ENCODE data around the gene GMNC. TPM values are rescaled to one million over a fixed set of nuclear protein-coding genes. Genes with fewer than 3 reads are reported as not detected.
A peak's percentile ranks its signal among the peaks of the same experiment; 100 is the strongest.

The GMNC gene, protein sequence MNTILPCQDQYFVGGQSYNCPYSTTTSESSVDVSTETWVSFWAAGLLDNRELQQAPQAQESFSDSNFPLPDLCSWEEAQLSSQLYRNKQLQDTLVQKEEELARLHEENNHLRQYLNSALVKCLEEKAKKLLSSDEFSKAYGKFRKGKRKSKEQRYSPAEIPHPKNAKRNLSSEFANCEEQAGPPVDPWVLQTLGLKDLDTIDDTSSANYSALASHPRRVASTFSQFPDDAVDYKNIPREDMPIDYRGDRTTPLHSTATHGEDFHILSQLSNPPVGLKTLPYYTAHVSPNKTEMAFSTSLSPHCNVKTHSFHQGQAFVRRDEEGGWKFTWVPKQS
- polyA plus RNA-seq (2013, experiment 1 of 4): 0.30 TPM
- polyA plus RNA-seq (2013, experiment 2 of 4): 0.28 TPM
- 0.48 TPM for polyA plus RNA-seq (2013, experiment 3 of 4)
- polyA plus RNA-seq (2013, experiment 4 of 4): 0.61 TPM

DNA sequence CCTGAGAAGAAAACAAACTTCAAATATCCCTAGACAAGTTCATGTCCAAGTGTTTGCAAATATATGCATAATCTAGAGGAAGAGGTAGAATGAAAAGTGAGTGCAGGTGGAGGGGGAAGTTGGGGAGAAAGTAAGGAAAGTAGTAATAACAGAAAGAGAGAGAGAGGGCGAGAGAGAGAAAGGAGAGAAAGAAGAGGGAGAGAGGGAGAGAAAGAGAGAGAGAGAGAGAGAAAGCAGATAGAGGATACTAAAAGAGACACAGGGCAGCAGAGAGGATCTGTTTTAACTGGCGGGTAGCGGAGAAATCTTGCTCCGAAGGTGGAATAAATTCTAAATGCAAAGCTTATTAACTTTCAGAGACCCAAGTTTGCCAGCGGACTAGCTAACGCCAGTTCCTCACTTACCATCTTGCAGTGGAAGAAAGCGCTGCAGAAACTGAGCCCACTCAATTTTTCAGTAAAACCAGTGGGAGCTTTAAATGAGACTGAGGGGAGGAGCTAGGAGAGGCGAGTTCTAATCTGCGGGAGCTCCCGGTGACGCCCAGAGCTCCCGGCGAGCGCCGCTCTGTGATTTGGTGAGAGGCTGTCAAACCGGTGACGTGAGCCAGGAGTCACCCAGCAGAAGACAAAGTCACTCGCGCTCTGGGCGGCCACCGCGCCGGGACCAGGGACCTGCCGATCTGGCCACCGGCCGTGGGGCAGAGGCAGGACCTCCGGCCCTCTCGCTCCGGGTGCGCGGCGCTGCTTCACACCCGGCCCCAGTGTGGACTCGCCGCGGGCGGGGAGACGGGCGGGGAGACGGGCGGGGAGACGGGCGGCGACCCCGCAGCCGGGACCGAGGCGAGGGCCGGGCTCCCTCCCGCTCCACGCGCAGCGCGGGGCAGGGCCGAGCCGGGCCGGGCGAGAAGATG is at the start of gene GMNC:
Gene GMNC (minus strand): TSS at position 486 of the 910 bp plus-strand sequence. CDS start 79 bp downstream, at position 407.
- Histone ChIP-seq H3K36me3 (ENCODE audit: control insufficient read depth, insufficient read depth, low read length) (no peaks in the 10 kb centered on the region), H3K9me3 (ENCODE audit: control insufficient read depth, low read length) (no peaks in the 10 kb centered on the region), H3K27me3 (ENCODE audit: control insufficient read depth, insufficient read depth, low read length, poor library complexity, severe bottlenecking) (peaks cover 55% of the 10 kb centered on the region), H3K4me3 (ENCODE audit: insufficient read depth, low read depth, low read length) (peak within 1 kb of the TSS; percentile 54), H3K27ac (ENCODE audit: insufficient read depth, low read depth, low read length, poor library complexity, severe bottlenecking) (no peak within 1 kb of the TSS), H3K4me1 (ENCODE audit: control insufficient read depth, insufficient read depth, low read length) (no peaks in the 10 kb centered on the region)
- 1% methylated on average over 58 of the region's 58 CpGs for WGBS, 2 experiments

DNA sequence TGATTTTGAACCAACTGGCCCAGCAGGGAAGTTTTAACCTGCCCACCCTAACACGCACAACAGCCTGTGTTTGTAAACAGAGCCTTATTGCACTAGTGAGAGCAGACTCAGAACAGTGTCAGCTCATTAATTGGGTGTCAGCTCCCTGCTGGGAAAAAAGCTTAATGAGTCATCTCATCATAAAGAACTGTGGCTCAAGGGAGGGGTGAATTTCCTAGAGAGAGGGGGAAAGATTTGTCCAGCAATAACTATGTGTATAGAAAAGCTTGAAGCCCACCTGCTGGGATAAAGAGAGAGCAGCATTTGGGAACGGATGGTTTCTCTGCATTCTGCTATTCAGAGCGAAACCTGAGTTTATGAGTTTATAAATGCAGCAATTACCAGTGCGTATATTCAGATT is 48.9 kb upstream of the GMNC start:
- Histone ChIP-seq H3K9me3 (ENCODE audit: control insufficient read depth, low read length) (no peaks in the 10 kb centered on the region), H3K27ac (ENCODE audit: insufficient read depth, low read depth, low read length, poor library complexity, severe bottlenecking) (no peak overlapping the region), H3K36me3 (ENCODE audit: control insufficient read depth, insufficient read depth, low read length) (no peaks in the 10 kb centered on the region), H3K4me1 (ENCODE audit: control insufficient read depth, insufficient read depth, low read length) (peaks cover 7% of the 10 kb centered on the region), H3K4me3 (ENCODE audit: insufficient read depth, low read depth, low read length) (no peak overlapping the region), H3K27me3 (ENCODE audit: control insufficient read depth, insufficient read depth, low read length, poor library complexity, severe bottlenecking) (no peaks in the 10 kb centered on the region)
- 30 to 48% methylated on average over 3 of the region's 4 CpGs for WGBS, 2 experiments

- H3K36me3 ChIP-seq (ENCODE audit: control insufficient read depth, insufficient read depth, low read length): no peaks in the 10 kb centered on the region
- 91 to 96% methylated on average over 9 of the region's 9 CpGs for WGBS, 2 experiments
Measured at GRCh38 chr3:190909908-190910307, 47.4 kb upstream of the GMNC start.

DNA sequence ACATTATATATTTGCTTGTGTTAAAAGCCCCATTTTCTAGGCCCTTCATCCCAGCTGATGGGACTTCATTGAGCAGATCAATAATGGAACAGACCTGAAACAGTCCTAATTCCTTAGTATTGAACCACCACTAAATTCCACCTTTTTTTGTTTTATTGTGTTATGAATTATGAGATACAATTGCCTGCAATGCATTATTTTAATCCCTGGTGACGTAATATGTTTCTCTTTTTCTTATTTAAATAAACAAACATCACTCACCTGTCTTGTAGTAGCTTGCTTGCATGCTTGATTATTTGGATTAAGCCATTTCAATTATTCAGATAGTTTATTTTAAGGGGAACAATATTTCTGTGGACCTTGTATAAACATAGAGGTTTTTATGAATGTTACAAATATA is 40.7 kb upstream of the GMNC start:
- H3K27me3 ChIP-seq (ENCODE audit: control insufficient read depth, insufficient read depth, low read length, poor library complexity, severe bottlenecking): no peaks in the 10 kb centered on the region
- no peak overlapping the region for H3K4me3 ChIP-seq (ENCODE audit: insufficient read depth, low read depth, low read length)
- no peaks in the 10 kb centered on the region for H3K9me3 ChIP-seq (ENCODE audit: control insufficient read depth, low read length)
- WGBS, 2 experiments: 100% methylated on average over 1 of the region's 1 CpG; no CpG with 5 or more reads in 1 of the 2 experiments
- no peak overlapping the region for H3K27ac ChIP-seq (ENCODE audit: insufficient read depth, low read depth, low read length, poor library complexity, severe bottlenecking)
- H3K4me1 ChIP-seq (ENCODE audit: control insufficient read depth, insufficient read depth, low read length): no peaks in the 10 kb centered on the region
- no peaks in the 10 kb centered on the region for H3K36me3 ChIP-seq (ENCODE audit: control insufficient read depth, insufficient read depth, low read length)

More at GRCh38 chr3:190909908-190910307, 47.4 kb upstream of the GMNC start:
- Histone ChIP-seq H3K27me3 (ENCODE audit: control insufficient read depth, insufficient read depth, low read length, poor library complexity, severe bottlenecking) (no peaks in the 10 kb centered on the region), H3K27ac (ENCODE audit: insufficient read depth, low read depth, low read length, poor library complexity, severe bottlenecking) (no peak overlapping the region), H3K9me3 (ENCODE audit: control insufficient read depth, low read length) (no peaks in the 10 kb centered on the region), H3K4me1 (ENCODE audit: control insufficient read depth, insufficient read depth, low read length) (peaks cover 7% of the 10 kb centered on the region), H3K4me3 (ENCODE audit: insufficient read depth, low read depth, low read length) (no peak overlapping the region)

- Histone ChIP-seq H3K27ac (ENCODE audit: insufficient read depth, low read depth, low read length, poor library complexity, severe bottlenecking) (no peak overlapping the region), H3K36me3 (ENCODE audit: control insufficient read depth, insufficient read depth, low read length) (no peaks in the 10 kb centered on the region), H3K9me3 (ENCODE audit: control insufficient read depth, low read length) (no peaks in the 10 kb centered on the region), H3K4me3 (ENCODE audit: insufficient read depth, low read depth, low read length) (no peak overlapping the region), H3K27me3 (ENCODE audit: control insufficient read depth, insufficient read depth, low read length, poor library complexity, severe bottlenecking) (no peaks in the 10 kb centered on the region), H3K4me1 (ENCODE audit: control insufficient read depth, insufficient read depth, low read length) (no peaks in the 10 kb centered on the region)
- WGBS, 2 experiments: 40 to 50% methylated on average over 2 of the region's 2 CpGs
Measured at GRCh38 chr3:190902292-190902691, 39.8 kb upstream of the GMNC start.

GRCh38 chr3:190892395-190892902 is 30.0 kb upstream of the GMNC start:
- Histone ChIP-seq H3K4me3 (ENCODE audit: insufficient read depth, low read depth, low read length) (no peak overlapping the region), H3K4me1 (ENCODE audit: control insufficient read depth, insufficient read depth, low read length) (no peaks in the 10 kb centered on the region), H3K9me3 (ENCODE audit: control insufficient read depth, low read length) (no peaks in the 10 kb centered on the region), H3K27ac (ENCODE audit: insufficient read depth, low read depth, low read length, poor library complexity, severe bottlenecking) (no peak overlapping the region), H3K36me3 (ENCODE audit: control insufficient read depth, insufficient read depth, low read length) (no peaks in the 10 kb centered on the region), H3K27me3 (ENCODE audit: control insufficient read depth, insufficient read depth, low read length, poor library complexity, severe bottlenecking) (no peaks in the 10 kb centered on the region)
- 73 to 82% methylated on average over 3 of the region's 4 CpGs for WGBS, 2 experiments

DNA sequence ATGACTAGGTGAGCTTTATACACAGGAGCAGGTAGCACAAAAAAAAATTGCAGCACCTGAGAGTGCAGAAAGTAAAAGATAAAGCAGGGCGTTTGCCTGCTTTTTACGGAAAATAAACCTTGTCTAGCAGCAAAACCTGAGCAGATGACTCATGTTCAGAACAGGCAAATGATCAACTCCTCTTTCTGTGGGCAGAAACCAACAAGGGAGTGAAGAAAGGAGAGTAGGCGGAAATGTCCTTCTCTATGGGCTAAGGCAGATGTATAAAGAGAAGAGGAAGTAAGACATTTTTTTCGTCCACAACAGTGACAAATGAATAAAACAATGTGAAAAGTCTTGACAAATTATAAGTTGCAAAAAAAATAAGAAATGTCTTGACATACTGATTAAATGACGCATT is 24.5 kb upstream of the GMNC start:
- Histone ChIP-seq H3K36me3 (ENCODE audit: control insufficient read depth, insufficient read depth, low read length) (no peaks in the 10 kb centered on the region), H3K4me1 (ENCODE audit: control insufficient read depth, insufficient read depth, low read length) (no peaks in the 10 kb centered on the region), H3K9me3 (ENCODE audit: control insufficient read depth, low read length) (no peaks in the 10 kb centered on the region), H3K4me3 (ENCODE audit: insufficient read depth, low read depth, low read length) (no peak overlapping the region), H3K27ac (ENCODE audit: insufficient read depth, low read depth, low read length, poor library complexity, severe bottlenecking) (no peak overlapping the region), H3K27me3 (ENCODE audit: control insufficient read depth, insufficient read depth, low read length, poor library complexity, severe bottlenecking) (no peaks in the 10 kb centered on the region)
- WGBS, 2 experiments: 91 to 93% methylated on average over 4 to 5 of the region's 5 CpGs

GRCh38 chr3:190883973-190884832 is 21.7 kb upstream of the GMNC start:
- WGBS, 2 experiments: 67 to 74% methylated on average over 3 to 4 of the region's 7 CpGs
- Histone ChIP-seq H3K9me3 (ENCODE audit: control insufficient read depth, low read length) (no peaks in the 10 kb centered on the region), H3K4me3 (ENCODE audit: insufficient read depth, low read depth, low read length) (no peak overlapping the region), H3K27ac (ENCODE audit: insufficient read depth, low read depth, low read length, poor library complexity, severe bottlenecking) (no peak overlapping the region), H3K4me1 (ENCODE audit: control insufficient read depth, insufficient read depth, low read length) (no peaks in the 10 kb centered on the region), H3K36me3 (ENCODE audit: control insufficient read depth, insufficient read depth, low read length) (no peaks in the 10 kb centered on the region), H3K27me3 (ENCODE audit: control insufficient read depth, insufficient read depth, low read length, poor library complexity, severe bottlenecking) (no peaks in the 10 kb centered on the region)

- H3K9me3 ChIP-seq (ENCODE audit: control insufficient read depth, low read length): no peaks in the 10 kb centered on the region
- 94% methylated on average over 2 to 3 of the region's 3 CpGs for WGBS, 2 experiments
- no peak overlapping the region for H3K27ac ChIP-seq (ENCODE audit: insufficient read depth, low read depth, low read length, poor library complexity, severe bottlenecking)
- H3K4me3 ChIP-seq (ENCODE audit: insufficient read depth, low read depth, low read length): no peak overlapping the region
- no peaks in the 10 kb centered on the region for H3K36me3 ChIP-seq (ENCODE audit: control insufficient read depth, insufficient read depth, low read length)
- no peaks in the 10 kb centered on the region for H3K4me1 ChIP-seq (ENCODE audit: control insufficient read depth, insufficient read depth, low read length)
- H3K27me3 ChIP-seq (ENCODE audit: control insufficient read depth, insufficient read depth, low read length, poor library complexity, severe bottlenecking): no peaks in the 10 kb centered on the region
Measured at GRCh38 chr3:190883141-190883540, 20.6 kb upstream of the GMNC start.

Data from ectodermal cell (in vitro differentiated cells).